Measurements from ENCODE around the gene STIM2.

- TF ChIP-seq CTCF (IDR thresholded peaks at IDR 0.05) (no peak), EZH2 (IDR thresholded peaks at IDR 0.05; ENCODE audit: borderline replicate concordance, insufficient read depth, low read depth, low read length, poor library complexity, severe bottlenecking) (no peak)
These were observed 139.5 kb downstream of the STIM2 start for GRCh38 chr4:27000122-27000521.

Data from B cell (primary cell).